ENCODE measurements around the gene OAS2.
"Not testable (repeated sequence)": the region's sequence is repeated elsewhere in the genome, so short reads cannot be mapped to it uniquely, and the experiment has no call there.

OAS2 gene

GRCh38 chr12:112947761-112948160 lies 30.6 kb upstream of the OAS2 start:
- no peak for FAIRE-seq
- no peak for DNase-seq (ENCODE audit: low spot score)

- no peak for FAIRE-seq
- no peak for DNase-seq (ENCODE audit: low spot score)
Measured at GRCh38 chr12:112948806-112949205, 29.5 kb upstream of the OAS2 start.

DNA sequence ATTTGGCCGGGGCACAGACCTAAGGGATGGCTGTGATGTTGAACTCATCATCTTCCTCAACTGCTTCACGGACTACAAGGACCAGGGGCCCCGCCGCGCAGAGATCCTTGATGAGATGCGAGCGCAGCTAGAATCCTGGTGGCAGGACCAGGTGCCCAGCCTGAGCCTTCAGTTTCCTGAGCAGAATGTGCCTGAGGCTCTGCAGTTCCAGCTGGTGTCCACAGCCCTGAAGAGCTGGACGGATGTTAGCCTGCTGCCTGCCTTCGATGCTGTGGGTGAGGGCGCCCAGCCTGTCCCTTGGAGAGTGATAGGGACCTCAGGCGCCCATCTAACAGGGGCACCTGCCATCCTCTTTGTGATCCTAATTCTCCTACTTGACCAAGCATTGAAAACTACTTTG lies 27.6 kb upstream of the OAS2 start:
- no peak for FAIRE-seq
- DNase-seq (ENCODE audit: low spot score), result no peak

DNA sequence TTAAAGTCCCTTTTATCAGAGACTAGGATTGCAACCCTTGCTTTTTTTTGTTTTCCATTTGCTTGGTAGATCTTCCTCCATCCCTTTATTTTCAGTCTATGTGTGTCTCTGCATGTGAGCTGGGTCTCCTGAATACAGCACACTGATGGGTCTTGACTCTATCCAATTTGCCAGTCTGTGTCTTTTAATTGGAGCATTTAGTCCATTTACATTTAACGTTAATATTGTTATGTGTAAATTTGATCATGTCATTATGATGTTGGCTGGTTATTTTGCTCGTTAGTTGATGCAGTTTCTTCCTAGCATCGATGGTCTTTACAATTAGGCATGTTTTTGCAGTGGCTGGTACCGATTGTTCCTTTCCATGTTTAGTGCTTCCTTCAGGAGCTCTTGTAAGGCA lies 21.2 kb upstream of the OAS2 start:
- DNase-seq (ENCODE audit: low spot score); FAIRE-seq: not testable (repeated sequence)

DNA sequence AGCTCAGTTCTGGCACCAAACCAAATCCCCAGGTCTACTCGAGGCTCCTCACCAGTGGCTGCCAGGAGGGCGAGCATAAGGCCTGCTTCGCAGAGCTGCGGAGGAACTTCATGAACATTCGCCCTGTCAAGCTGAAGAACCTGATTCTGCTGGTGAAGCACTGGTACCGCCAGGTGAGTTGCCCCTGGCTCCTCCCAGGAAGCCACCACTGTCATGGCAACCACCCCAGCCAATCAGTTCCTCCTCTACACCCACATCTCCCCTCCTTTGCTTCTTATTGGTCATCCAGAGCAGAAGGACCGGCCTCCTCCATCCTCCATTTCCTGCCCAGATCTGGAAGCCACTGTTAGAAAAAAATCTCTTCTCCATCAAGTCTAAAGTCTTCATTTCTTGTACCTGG lies 17.2 kb upstream of the OAS2 start:
- FAIRE-seq (no peak), DNase-seq (ENCODE audit: low spot score) (no peak)

- DNase-seq (ENCODE audit: low spot score) (no peak), FAIRE-seq (no peak)
Measured at GRCh38 chr12:112961536-112961935, 16.8 kb upstream of the OAS2 start.

- DNase-seq (ENCODE audit: low spot score) (no peak), FAIRE-seq (no peak)
Measured at GRCh38 chr12:112962561-112962960, 15.8 kb upstream of the OAS2 start.

GRCh38 chr12:112963227-112963861 lies 15.0 kb upstream of the OAS2 start:
- no peak for FAIRE-seq
- no peak for DNase-seq (ENCODE audit: low spot score)

- DNase-seq (ENCODE audit: low spot score), result no peak
- no peak for FAIRE-seq
Measured at GRCh38 chr12:112964067-112964670, 14.2 kb upstream of the OAS2 start.

- FAIRE-seq, result no peak
- DNase-seq (ENCODE audit: low spot score), result no peak
Measured at GRCh38 chr12:112964915-112965314, 13.4 kb upstream of the OAS2 start.

DNA sequence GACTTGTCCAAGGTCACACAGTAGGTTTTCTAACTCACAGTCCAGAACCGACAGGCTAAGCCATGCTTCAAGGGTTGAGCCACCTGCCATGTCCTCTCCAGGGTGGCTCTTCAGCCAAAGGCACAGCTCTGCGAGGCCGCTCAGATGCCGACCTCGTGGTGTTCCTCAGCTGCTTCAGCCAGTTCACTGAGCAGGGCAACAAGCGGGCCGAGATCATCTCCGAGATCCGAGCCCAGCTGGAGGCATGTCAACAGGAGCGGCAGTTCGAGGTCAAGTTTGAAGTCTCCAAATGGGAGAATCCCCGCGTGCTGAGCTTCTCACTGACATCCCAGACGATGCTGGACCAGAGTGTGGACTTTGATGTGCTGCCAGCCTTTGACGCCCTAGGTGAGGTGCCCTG lies 12.7 kb upstream of the OAS2 start:
- no peak for DNase-seq (ENCODE audit: low spot score)
- FAIRE-seq, result no peak

GRCh38 chr12:112967306-112967705 lies 11.0 kb upstream of the OAS2 start:
- FAIRE-seq (no peak), DNase-seq (ENCODE audit: low spot score) (no peak)

GRCh38 chr12:112967858-112968257 lies 10.5 kb upstream of the OAS2 start:
- DNase-seq (ENCODE audit: low spot score), result no peak

DNA sequence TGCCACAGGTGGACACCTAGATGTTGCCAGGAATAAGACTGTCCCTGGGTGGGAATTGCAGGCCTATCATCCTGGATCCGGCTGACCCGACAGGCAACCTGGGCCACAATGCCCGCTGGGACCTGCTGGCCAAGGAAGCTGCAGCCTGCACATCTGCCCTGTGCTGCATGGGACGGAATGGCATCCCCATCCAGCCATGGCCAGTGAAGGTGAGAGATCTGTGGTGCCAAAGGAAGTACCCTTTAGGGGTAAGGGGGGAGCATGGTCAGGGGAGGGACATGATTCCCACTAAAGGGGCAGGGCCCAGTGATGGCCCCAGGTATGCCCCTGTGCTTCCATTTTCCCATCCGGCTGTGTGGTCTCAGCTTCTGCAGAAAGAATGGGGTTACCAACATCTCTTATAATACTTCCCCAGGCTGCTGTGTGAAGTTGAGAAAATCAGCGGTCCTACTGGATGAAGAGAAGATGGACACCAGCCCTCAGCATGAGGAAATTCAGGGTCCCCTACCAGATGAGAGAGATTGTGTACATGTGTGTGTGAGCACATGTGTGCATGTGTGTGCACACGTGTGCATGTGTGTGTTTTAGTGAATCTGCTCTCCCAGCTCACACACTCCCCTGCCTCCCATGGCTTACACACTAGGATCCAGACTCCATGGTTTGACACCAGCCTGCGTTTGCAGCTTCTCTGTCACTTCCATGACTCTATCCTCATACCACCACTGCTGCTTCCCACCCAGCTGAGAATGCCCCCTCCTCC lies 8.6 kb upstream of the OAS2 start:
- no peak for FAIRE-seq

More at GRCh38 chr12:112967858-112968257, 10.5 kb upstream of the OAS2 start:
- FAIRE-seq, result no peak

GRCh38 chr12:112970391-112970790 lies 7.9 kb upstream of the OAS2 start:
- DNase-seq (ENCODE audit: low spot score) (no peak), FAIRE-seq (no peak)

More for the DNA sequence above, 8.6 kb upstream of the OAS2 start:
- no peak for DNase-seq (ENCODE audit: low spot score)

- no peak for FAIRE-seq
- no peak for DNase-seq (ENCODE audit: low spot score)
Measured at GRCh38 chr12:112971248-112971647, 7.1 kb upstream of the OAS2 start.

- FAIRE-seq, result no peak
- DNase-seq (ENCODE audit: low spot score), result no peak
Measured at GRCh38 chr12:112973011-112973735, 5.1 kb upstream of the OAS2 start.

- no peak for DNase-seq (ENCODE audit: low spot score)
- FAIRE-seq, result no peak
Measured at GRCh38 chr12:112973818-112974231, 4.5 kb upstream of the OAS2 start.

DNA sequence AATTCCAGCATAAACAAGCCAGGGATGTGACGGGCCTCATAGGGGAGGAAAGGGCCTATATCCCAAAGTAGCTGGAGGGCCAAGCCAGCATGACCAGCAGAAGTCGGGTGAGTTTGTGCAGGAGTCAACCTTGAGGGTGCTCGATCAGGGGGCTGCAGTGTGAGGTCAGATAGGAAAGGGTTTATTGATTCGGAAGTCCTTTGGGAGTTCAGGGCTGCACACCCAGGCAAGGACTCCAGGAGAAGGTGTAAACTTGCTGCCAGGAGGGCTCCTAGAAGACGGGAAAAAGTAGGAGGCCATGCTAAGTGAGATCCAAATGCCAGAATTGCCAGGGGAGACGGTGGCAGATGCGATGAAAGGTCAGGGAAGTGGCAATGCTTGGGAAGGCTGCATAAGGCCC lies 3.4 kb upstream of the OAS2 start:
- DNase-seq (ENCODE audit: low spot score), result no peak
- no peak for FAIRE-seq

- FAIRE-seq, result no peak
- no peak for DNase-seq (ENCODE audit: low spot score)
Measured at GRCh38 chr12:112977139-112977538, 1.2 kb upstream of the OAS2 start.

DNA sequence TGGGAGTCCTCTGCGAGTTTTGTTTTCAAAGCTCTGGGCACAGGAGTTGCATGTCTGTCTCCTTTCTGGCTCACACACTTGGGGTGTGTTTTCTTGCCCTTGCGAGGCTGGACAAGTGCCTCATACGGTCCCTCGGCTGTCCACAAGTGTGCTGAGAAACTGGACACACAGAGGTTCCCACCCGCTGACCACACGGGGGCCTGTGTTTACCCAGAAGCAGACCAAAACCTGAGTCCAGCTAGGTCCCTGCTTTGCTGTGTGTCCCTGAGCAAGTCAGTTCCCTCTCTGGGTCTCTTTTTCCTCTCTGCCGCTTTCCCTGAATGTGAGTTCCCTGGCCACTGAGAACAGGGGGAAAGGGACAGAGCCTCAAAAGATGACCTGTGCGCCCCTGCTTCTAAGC lies 678 bp upstream of the OAS2 start:
- no peak for DNase-seq (ENCODE audit: low spot score)
- FAIRE-seq, result no peak
